ENCODE results near the gene ENTPD1.

Gene ENTPD1

GRCh38 chr10:95865814-95866466 is 110.0 kb downstream of the ENTPD1 start:
- H3K4me1 ChIP-seq, result peaks cover 0 to 9% (median 4%) of the 10 kb centered on the region in 4 donors
- H3K36me3 ChIP-seq, result peaks cover 45 to 58% (median 51%) of the 10 kb centered on the region in 3 donors
- intact Hi-C loops (cut with DNase I; ENCODE audit: low total_unique reads), result no loop called here
- no peaks in the 10 kb centered on the region for H3K9me3 ChIP-seq
- H3K27me3 ChIP-seq, result no peaks in the 10 kb centered on the region
- TF ChIP-seq, protein P1, sequence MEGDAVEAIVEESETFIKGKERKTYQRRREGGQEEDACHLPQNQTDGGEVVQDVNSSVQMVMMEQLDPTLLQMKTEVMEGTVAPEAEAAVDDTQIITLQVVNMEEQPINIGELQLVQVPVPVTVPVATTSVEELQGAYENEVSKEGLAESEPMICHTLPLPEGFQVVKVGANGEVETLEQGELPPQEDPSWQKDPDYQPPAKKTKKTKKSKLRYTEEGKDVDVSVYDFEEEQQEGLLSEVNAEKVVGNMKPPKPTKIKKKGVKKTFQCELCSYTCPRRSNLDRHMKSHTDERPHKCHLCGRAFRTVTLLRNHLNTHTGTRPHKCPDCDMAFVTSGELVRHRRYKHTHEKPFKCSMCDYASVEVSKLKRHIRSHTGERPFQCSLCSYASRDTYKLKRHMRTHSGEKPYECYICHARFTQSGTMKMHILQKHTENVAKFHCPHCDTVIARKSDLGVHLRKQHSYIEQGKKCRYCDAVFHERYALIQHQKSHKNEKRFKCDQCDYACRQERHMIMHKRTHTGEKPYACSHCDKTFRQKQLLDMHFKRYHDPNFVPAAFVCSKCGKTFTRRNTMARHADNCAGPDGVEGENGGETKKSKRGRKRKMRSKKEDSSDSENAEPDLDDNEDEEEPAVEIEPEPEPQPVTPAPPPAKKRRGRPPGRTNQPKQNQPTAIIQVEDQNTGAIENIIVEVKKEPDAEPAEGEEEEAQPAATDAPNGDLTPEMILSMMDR (IDR thresholded peaks at IDR 0.05), result no peak
- H3K27ac ChIP-seq, result no peak overlapping the region
- DNase-seq, result no peak
- H3K4me3 ChIP-seq, result no peak overlapping the region

- DNase-seq, result no peak
- Histone ChIP-seq H3K27me3 (no peaks in the 10 kb centered on the region), H3K4me1 (peaks cover 0 to 9% (median 4%) of the 10 kb centered on the region in 4 donors), H3K9me3 (no peaks in the 10 kb centered on the region), H3K36me3 (peaks cover 41 to 53% (median 48%) of the 10 kb centered on the region in 3 donors), H3K4me3 (no peak overlapping the region), H3K27ac (no peak overlapping the region)
- intact Hi-C loops (cut with DNase I; ENCODE audit: low total_unique reads), result no loop called here
- TF ChIP-seq, protein P1 (IDR thresholded peaks at IDR 0.05), result no peak
Measured at GRCh38 chr10:95866467-95866842, 110.5 kb downstream of the ENTPD1 start.

GRCh38 chr10:95867866-95868265 is 111.9 kb downstream of the ENTPD1 start:
- intact Hi-C loops (cut with DNase I; ENCODE audit: low total_unique reads), result no loop called here
- H3K9me3 ChIP-seq, result no peaks in the 10 kb centered on the region
- TF ChIP-seq, protein P1 (IDR thresholded peaks at IDR 0.05), result no peak
- H3K27ac ChIP-seq, result no peak overlapping the region
- no peak for DNase-seq
- peaks cover 35 to 53% (median 50%) of the 10 kb centered on the region in 3 donors for H3K36me3 ChIP-seq
- no peaks in the 10 kb centered on the region for H3K27me3 ChIP-seq
- H3K4me3 ChIP-seq, result no peak overlapping the region
- peaks cover 0 to 9% (median 4%) of the 10 kb centered on the region in 4 donors for H3K4me1 ChIP-seq

DNA sequence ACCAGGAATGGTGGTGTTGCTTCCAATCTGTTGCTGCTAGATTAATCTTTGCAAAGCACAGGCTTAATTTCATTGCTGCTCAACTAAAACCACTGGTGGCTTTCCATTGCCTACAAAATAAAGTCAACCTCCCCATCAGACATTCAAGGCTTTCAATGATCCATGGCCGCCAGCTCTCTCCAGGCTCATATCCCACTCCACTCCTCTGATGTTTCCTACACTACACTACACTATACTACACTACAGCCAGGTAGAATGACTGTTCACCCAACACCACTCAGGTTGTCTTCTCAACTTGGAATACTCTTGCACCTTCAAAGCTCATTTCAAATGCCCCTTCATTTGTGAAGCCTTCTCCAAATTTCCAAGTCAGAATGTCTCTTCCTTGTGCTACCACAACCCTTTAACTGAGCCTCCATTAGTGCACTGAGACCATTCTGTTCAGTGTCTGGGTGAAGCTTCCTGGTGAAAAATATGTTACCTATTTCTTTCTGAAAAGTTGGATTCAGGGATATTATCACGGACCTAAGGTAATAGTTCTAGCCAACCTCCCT is 116.3 kb downstream of the ENTPD1 start:
- no peak for DNase-seq
- TF ChIP-seq, protein P1 (IDR thresholded peaks at IDR 0.05), result no peak
- intact Hi-C loops (cut with DNase I; ENCODE audit: low total_unique reads), result no loop called here
- peaks cover 36 to 69% (median 41%) of the 10 kb centered on the region in 3 donors for H3K36me3 ChIP-seq
- H3K9me3 ChIP-seq, result no peaks in the 10 kb centered on the region
- H3K27ac ChIP-seq, result no peak overlapping the region
- H3K4me3 ChIP-seq, result no peak overlapping the region
- H3K27me3 ChIP-seq, result no peaks in the 10 kb centered on the region
- H3K4me1 ChIP-seq, result no peaks in the 10 kb centered on the region

GRCh38 chr10:95873139-95873538 is 117.2 kb downstream of the ENTPD1 start:
- no peak overlapping the region for H3K27ac ChIP-seq
- no peak for DNase-seq
- TF ChIP-seq, protein P1 (IDR thresholded peaks at IDR 0.05), result no peak
- no peaks in the 10 kb centered on the region for H3K4me1 ChIP-seq
- H3K9me3 ChIP-seq, result no peaks in the 10 kb centered on the region
- intact Hi-C loops (cut with DNase I; ENCODE audit: low total_unique reads), result no loop called here
- no peaks in the 10 kb centered on the region for H3K27me3 ChIP-seq
- H3K4me3 ChIP-seq, result no peak overlapping the region
- H3K36me3 ChIP-seq, result peaks cover 32 to 61% (median 34%) of the 10 kb centered on the region in 3 donors
